MM.1S (cell line): ENCODE results near the gene ARMC2.
A peak's percentile ranks its signal among the peaks of the same experiment; 100 is the strongest.

Source experiments
- DNase-seq: peaks from one replicate; pipeline ENCODE4 v3.0.0-alpha.2; 2015
- H2AFZ ChIP-seq: fragments of 300-600 bp; sonication (generic); 2 replicates; pipeline ENCODE4 v1.6.0; 2016; ENCODE audit warnings: antibody characterized with exemption, low read length
- H3F3A ChIP-seq: fragments of 300-600 bp; sonication (generic); 2 replicates; pipeline ENCODE4 v1.6.1; 2016; ENCODE audit warnings: mild to moderate bottlenecking, antibody characterized with exemption, low read length, moderate library complexity, mixed read lengths; ENCODE audit not compliant: insufficient read depth
- H3K27ac ChIP-seq: fragments of 300-600 bp; sonication (generic); 2 replicates; pipeline ENCODE4 v1.5.1; 2016; ENCODE audit warnings: mild to moderate bottlenecking, low read length
- H3K27me3 ChIP-seq: fragments of 300-600 bp; sonication (generic); replicated peaks from 2 replicates; pipeline ENCODE4 v1.6.0; 2016; ENCODE audit warnings: low read length; ENCODE audit not compliant: insufficient read depth
- H3K36me3 ChIP-seq: fragments of 300-600 bp; sonication (generic); replicated peaks from 2 replicates; pipeline ENCODE4 v1.6.1; 2016; ENCODE audit warnings: mild to moderate bottlenecking, low read length, mixed read lengths; ENCODE audit not compliant: insufficient read depth
- H3K4me1 ChIP-seq: fragments of 300-600 bp; sonication (generic); 2 replicates; pipeline ENCODE4 v1.6.1; 2016; ENCODE audit warnings: low read length, mixed read lengths
- H3K4me2 ChIP-seq: fragments of 300-600 bp; sonication (generic); 2 replicates; pipeline ENCODE4 v1.6.0; 2016; ENCODE audit warnings: low read depth, low read length
- H3K4me3 ChIP-seq: fragments of 300-600 bp; sonication (generic); 2 replicates; pipeline ENCODE4 v1.5.1; 2016; ENCODE audit warnings: low read length, mixed read lengths
- H3K79me2 ChIP-seq: fragments of 300-600 bp; sonication (generic); 2 replicates; pipeline ENCODE4 v1.6.1; 2016; ENCODE audit warnings: mixed run types, low read length, mixed read lengths
- H3K9ac ChIP-seq: fragments of 300-600 bp; sonication (generic); 2 replicates; pipeline ENCODE4 v1.6.1; 2016; ENCODE audit warnings: low read length, mixed read lengths
- H3K9me2 ChIP-seq: fragments of 300-600 bp; sonication (generic); replicated peaks from 2 replicates; pipeline ENCODE4 v1.6.1; 2016; ENCODE audit warnings: mild to moderate bottlenecking, low read length, mixed read lengths; ENCODE audit not compliant: insufficient read depth
- H3K9me3 ChIP-seq: fragments of 300-600 bp; sonication (generic); replicated peaks from 2 replicates; pipeline ENCODE4 v1.6.1; 2016; ENCODE audit warnings: mild to moderate bottlenecking, low read length, mixed read lengths; ENCODE audit not compliant: insufficient read depth
- H4K20me1 ChIP-seq: fragments of 300-600 bp; sonication (generic); 2 replicates; pipeline ENCODE4 v1.6.1; 2016; ENCODE audit warnings: mild to moderate bottlenecking, low read length, moderate library complexity, mixed read lengths; ENCODE audit not compliant: insufficient read depth
- CTCF ChIP-seq: fragments of 300-600 bp; sonication (generic); IDR thresholded peaks from 2 replicates; pipeline ENCODE4 v1.5.1; 2016; ENCODE audit warnings: antibody characterized with exemption, low read length, mixed read lengths
- EZH2 ChIP-seq: fragments of 300-600 bp; sonication (generic); optimal IDR thresholded peaks from 2 replicates; pipeline ENCODE3; 2017; ENCODE audit warnings: low read depth, mild to moderate bottlenecking, antibody characterized with exemption, low read length, mixed read lengths
- EZH2phosphoT487 ChIP-seq: fragments of 300-600 bp; sonication (generic); IDR thresholded peaks from 2 replicates; pipeline ENCODE4 v1.6.1; 2018; ENCODE audit warnings: antibody characterized with exemption, low read length

Gene ARMC2

DNA sequence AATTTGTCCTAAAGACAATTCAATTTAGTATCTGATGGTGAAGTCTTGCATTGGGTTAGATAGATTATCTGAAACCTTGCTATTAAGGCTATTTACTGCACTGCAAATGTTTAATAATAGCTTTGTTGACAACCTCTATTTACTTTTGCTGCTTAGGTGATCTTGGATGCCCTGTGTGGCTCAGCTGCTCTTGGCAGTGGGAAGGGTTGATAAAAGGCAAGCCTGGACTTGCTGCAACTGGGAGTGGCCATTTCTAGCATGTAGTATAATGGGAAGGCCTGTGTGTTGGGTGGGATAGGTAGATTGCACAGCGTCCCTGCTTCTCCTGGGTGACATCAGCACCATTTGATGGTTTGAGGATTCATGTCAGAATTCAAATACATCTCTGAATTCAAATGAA is 49.1 kb downstream of the ARMC2 start:
- DNase-seq, result peak; percentile 42
- H3K27me3 ChIP-seq, result no peaks in the 10 kb centered on the region
- no peaks in the 10 kb centered on the region for H3K9me3 ChIP-seq
- peaks cover 77% of the 10 kb centered on the region for H3K4me1 ChIP-seq
- H3K36me3 ChIP-seq, result no peaks in the 10 kb centered on the region
- H3K9ac ChIP-seq, result no peak overlapping the region
- TF ChIP-seq CTCF (no peak), EZH2 (no peak), EZH2phosphoT487 (no peak)
- H2AFZ ChIP-seq, result no peak overlapping the region
- peak overlapping the region; percentile 85; the same call in 1 of the 2 replicates for H3K27ac ChIP-seq
- H4K20me1 ChIP-seq, result no peaks in the 10 kb centered on the region
- peaks cover 18% of the 10 kb centered on the region for H3F3A ChIP-seq
- peak overlapping the region; percentile 12; the same call in 1 of the 2 replicates for H3K4me2 ChIP-seq
- no peaks in the 10 kb centered on the region for H3K9me2 ChIP-seq
- no peak overlapping the region for H3K4me3 ChIP-seq
- H3K79me2 ChIP-seq, result peaks cover 27% of the 10 kb centered on the region; the same call in 1 of the 2 replicates

DNA sequence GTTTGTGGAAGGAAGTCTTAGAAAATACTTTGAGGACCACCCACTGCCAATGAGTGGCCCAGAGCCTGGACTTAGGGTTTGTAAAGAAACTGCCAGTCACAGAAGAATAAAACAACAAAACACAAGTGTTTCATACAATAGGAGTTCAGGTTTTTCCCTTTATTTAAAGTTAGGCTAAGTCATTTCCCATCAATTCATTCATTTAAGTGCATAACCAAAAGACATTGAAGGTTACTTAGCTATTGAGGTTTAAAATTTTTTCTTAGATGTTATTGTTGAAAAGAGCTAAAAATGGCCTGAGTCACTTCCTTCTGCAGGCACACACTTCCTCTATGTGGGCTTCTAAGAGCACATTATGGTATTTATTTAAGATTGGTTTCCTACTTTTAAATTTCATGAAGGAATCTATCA is 54.2 kb downstream of the ARMC2 start:
- peak overlapping the region; percentile 66; the same call in 1 of the 2 replicates for H3K27ac ChIP-seq
- H3K9ac ChIP-seq, result peak overlapping the region; percentile 18; the same call in 1 of the 2 replicates
- no peak for TF ChIP-seq EZH2phosphoT487
- no peak for TF ChIP-seq EZH2
- no peak for TF ChIP-seq CTCF
- no peaks in the 10 kb centered on the region for H3K9me3 ChIP-seq
- DNase-seq, result peak; percentile 37
- H3K4me3 ChIP-seq, result no peak overlapping the region
- peak overlapping the region; percentile 35 for H3K4me2 ChIP-seq
- peaks cover 85% of the 10 kb centered on the region for H3K4me1 ChIP-seq
- no peaks in the 10 kb centered on the region for H3K9me2 ChIP-seq
- H3K36me3 ChIP-seq, result no peaks in the 10 kb centered on the region
- no peaks in the 10 kb centered on the region for H4K20me1 ChIP-seq
- peaks cover 39% of the 10 kb centered on the region for H3F3A ChIP-seq
- H3K27me3 ChIP-seq, result no peaks in the 10 kb centered on the region
- H2AFZ ChIP-seq, result peak overlapping the region; percentile 38; the same call in 1 of the 2 replicates
- peaks cover 14% of the 10 kb centered on the region; the same call in 1 of the 2 replicates for H3K79me2 ChIP-seq

GRCh38 chr6:108903796-108904195 is 55.6 kb downstream of the ARMC2 start:
- 0 out of 2 replicates have a peak overlapping the region, but pooled peaks have one; percentile 32 for H2AFZ ChIP-seq
- 0 out of 2 replicates have a peak, but pooled peaks cover 9% of the 10 kb centered on the region for H3K79me2 ChIP-seq
- H3K9me2 ChIP-seq, result no peaks in the 10 kb centered on the region
- H3K4me2 ChIP-seq, result peak overlapping the region; percentile 49
- H3K4me1 ChIP-seq, result peaks cover 72% of the 10 kb centered on the region
- no peak for TF ChIP-seq EZH2phosphoT487
- no peak for TF ChIP-seq EZH2
- no peak for TF ChIP-seq CTCF
- no peak for DNase-seq
- H3K9me3 ChIP-seq, result no peaks in the 10 kb centered on the region
- H3F3A ChIP-seq, result peaks cover 39% of the 10 kb centered on the region
- H3K9ac ChIP-seq, result peak overlapping the region; percentile 59
- H3K27me3 ChIP-seq, result no peaks in the 10 kb centered on the region
- no peaks in the 10 kb centered on the region for H3K36me3 ChIP-seq
- H3K4me3 ChIP-seq, result no peak overlapping the region
- no peaks in the 10 kb centered on the region for H4K20me1 ChIP-seq
- peak overlapping the region; percentile 98 for H3K27ac ChIP-seq
